NCI-H2107 treated with DMSO at 0.1 percent for 48 hours (cell line): ENCODE measurements around the gene GNAT1.
A peak's percentile ranks its signal among the peaks of the same experiment; 100 is the strongest.

ENCODE experiments used
- DNase-seq: peaks from one replicate; lab custom pipeline; 2025; ENCODE audit not compliant: unreplicated experiment; lab: John Stamatoyannopoulos, UW

The GNAT1 gene

DNA sequence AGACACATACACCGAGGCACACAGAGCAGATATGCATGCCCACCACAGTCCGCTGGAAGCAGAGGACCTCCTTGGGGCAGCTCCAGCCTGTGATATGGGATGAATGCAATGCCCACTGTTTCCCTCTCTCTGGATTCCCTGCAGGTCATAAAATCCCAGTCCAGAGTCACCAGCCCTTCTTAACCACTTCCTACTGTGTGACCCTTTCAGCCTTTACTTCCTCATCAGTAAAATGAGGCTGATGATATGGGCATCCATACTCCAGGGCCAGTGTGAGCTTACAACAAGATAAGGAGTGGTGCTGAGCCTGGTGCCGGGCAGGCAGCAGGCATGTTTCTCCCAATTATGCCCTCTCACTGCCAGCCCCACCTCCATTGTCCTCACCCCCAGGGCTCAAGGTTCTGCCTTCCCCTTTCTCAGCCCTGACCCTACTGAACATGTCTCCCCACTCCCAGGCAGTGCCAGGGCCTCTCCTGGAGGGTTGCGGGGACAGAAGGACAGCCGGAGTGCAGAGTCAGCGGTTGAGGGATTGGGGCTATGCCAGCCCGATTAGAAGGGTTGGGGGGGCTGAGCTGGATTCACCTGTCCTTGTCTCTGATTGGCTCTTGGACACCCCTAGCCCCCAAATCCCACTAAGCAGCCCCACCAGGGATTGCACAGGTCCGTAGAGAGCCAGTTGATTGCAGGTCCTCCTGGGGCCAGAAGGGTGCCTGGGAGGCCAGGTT, at the start of gene GNAT1:
GNAT1 (plus strand) TSS at position 675 of the 725 bp plus-strand sequence. CDS start 116 bp downstream, outside the sequence.
- no peak for DNase-seq

DNA sequence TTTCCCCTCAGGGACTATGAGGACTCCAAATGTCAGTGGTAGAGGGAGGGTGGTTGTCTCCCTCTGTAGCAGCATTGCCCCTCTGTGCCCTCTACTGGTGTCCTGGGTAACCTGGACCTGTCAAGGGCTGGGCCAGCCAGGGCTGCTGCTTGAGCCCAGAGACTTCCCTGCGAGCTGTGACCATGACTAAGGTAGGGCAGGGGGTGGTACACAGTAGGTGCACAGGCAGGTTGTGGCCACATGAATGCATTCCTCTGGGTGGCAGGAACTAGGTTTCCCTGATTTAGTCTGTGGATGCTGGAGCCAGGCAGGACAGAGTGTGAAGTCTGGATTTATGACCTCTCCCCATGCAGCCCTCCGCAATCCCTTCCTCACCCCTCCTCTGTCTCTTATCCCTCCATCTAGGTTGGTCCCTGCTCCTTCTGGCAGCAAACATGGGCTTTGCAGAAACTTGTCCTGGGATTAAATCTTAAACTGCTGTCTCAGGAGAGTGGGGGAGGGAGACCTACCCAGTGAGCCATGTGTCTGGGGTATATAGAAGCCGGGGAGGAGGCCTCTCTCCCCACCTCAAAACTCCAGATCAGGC, 45.0 kb upstream of the GNAT1 start:
- no peak for DNase-seq

- no peak for DNase-seq
These were observed 44.4 kb upstream of the GNAT1 start for GRCh38 chr3:50147016-50147415.

DNA sequence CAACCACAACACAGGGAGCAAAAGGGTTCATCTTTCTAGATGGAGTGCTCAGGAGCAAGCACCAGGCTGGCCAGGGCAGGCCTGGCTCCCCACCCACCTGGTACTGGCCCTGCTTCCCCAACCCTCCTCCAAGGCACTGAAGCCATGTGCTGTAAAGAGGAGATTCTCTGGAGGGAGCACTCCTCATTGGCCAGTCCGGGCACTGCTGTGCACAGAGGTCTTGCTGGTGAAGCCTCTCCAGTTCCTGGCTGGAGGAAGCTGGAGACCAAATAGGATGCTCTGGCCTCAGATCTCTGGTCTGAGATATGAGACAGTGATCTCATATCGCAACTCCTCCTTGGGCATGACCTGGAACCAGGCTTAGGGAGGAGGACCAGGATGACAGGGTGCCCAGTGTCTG, 44.0 kb upstream of the GNAT1 start:
- no peak for DNase-seq

DNA sequence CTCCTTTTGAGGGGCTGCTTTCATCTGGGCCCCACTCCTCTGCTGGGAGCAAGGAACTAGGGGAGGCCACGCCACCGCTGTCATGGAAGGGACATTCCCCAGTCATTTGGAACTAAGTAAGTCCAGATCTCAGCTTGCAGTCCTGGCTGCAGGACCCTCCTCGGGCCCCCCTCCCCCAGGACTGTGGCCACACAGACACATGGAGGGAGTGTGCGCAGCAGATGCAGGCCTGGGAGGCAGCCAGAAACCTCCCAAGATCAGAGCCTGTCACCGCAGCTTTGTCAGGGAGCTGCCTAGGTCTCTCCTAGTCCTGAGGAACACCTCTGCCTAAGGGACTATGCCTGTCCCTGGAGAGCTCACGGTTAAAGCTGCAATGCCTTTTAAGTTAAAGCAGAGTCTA, 43.5 kb upstream of the GNAT1 start:
- no peak for DNase-seq

DNA sequence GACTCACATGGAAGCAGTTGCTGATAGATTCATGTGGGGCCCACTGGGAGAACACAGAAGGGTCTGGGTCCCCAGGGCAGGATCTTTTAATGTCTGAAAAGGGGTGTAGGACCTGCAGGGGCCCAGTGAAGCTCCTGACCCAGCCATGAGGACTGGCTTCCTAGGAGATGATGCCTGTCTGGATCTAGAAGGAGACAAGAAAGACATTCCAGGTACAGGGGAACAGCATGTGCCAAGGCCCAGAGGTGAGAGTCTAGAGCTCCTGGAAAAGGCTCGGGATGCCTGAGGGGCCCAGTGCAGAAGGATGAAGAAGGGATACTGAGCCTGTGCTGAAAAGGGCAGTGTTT, 41.0 kb upstream of the GNAT1 start:
- DNase-seq = no peak

DNA sequence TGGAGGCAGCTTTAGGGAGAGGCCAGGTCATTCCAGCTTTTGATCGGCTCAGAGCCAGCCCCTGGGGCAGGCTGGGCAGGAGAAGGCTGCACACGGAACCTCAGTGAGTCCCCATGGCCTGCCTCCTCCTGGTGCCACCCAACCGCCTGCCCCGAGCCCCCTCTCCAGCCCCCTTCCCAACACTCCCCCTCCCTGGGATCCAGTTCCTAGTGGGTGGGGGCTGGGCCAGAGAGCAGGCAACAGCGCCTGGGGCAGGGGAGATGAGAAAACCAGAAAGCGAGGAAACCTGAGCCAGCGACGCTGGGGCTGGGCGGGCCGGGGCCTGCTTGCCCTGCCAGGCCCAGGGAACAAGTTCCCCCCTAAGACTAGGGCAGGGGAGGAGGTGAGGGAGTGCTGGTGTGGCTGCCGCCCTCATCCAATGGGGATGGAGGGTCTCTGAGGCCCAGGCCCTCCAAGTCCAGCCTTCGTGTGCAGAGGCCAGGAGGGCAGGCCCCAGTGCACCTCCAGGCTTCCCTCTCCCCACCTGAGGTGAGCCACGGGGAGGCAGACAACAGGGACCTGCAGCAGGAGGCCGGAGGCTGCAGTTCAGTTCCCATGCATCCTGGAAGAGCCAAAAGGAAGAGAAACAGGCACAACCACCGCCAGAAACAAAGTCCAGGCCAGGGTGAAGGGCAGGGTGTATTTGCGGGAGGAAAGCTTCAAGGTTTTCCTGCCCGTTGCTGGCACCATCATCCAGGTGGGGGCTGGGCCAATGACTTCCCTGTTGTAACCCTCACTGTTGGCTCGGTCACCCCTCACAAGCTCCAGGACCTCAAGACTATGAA, 40.3 kb upstream of the GNAT1 start:
- DNase-seq = peak; percentile 5

DNA sequence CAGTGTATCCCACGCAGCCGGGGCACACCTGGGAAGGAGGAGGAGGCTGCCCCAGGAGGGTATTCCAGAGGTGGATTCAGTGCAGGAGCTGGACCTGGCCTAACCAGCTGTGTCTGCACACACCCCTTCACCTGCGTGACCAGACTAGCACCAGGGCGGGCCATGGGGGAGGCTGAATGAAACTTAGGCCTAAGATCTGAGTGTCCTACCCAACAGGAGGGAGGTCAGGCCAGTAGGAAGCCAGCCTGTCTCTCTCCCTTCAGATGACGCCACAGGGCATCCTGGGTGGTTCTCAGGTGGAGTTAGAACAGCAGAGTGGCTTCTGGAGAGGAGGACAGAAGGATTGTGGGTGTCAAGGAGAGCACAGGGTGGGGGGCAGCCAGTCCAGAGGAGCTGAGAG, 39.7 kb upstream of the GNAT1 start:
- DNase-seq = no peak

DNA sequence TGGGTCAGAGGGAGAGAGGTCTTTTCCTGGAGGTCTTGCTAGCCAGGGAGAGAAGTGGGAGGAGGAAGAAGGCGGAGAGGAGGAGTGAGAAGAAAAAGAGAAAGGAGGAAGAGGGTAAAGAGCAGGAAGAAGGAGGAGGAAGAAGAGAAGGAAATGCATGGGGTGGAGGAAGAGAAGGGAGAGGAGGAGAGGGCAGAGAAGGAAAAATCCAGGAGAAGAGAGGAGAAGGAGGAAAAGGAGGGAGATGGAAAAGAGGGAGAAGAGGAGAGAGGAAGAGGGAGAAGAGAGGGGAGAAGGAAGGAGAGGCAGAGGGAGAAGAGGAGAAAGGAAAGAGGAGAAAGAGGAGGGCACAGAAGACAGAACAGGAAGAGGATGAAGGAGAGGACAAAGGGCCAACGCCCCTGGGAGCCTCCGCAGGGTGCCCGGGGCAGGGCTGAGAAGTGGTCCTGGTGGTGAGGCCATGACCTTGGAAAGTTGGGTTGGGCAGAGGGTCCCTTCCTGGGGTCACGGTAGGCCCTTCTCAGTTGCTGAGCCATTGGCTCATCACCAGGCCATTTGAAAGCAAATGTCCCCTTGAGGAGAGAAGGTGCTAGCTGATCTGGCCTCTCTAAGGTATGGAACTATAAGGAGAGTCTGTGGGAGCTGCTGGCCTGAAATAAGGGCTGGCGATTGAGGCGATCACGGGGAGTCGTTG, 37.5 kb upstream of the GNAT1 start:
- DNase-seq = no peak

DNA sequence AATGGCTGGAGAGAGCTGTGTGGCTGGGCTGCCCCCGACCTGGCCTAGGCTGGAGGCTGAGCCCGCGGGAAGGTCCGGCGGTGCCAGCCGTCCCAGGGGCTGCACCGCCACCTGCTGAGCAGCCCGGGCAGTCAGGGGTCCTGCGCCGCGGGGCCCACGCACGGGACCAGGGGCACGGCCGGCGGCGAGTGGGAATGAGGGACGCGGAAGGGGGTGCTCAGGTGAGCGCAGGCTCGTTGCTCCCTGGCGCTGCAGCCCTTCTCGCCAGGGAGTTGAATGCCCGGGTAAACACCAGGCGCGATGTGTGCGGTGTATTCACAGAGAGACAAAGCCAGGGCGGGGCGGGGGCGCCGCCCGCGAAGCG, 37.0 kb upstream of the GNAT1 start:
- no peak for DNase-seq

DNA sequence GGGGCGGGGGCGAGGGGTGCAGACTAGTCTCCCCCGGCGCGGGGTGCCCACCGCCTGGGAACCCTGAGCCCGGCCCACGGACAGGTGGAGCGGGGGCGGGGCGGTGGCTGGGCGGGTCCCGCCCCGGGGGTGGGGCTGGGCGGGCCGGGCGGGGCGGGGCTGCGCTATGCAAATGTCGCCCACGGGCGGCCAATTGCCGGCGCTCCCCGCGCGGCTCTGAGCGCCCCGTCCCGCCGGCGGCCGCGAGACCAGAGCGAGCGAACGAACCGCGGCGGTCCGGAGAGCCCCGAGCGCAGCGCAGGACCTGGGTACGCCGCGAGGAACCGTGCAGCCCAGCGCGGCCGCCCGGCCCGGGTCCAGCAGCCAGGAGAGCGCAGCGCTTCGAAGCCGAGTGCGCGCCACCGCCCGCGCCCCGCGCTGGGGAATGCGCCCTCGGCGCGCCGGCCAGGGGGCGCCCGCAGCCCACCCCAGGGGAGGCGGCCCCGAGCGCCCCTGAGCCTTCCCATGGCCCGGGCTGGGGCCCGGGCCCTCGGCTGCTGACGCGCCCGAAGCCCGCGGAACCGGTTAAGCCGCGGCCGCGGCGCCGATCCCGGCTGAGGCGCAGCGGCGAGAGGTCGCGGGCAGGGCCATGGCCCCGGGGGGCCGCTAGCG, 36.4 kb upstream of the GNAT1 start, which contains the start of gene SEMA3F:
SEMA3F (plus strand) TSS at position 485 of the 651 bp plus-strand sequence. CDS start 4,299 bp downstream, outside the sequence.
- DNase-seq = no peak

GRCh38 chr3:50155491-50155878, 35.9 kb upstream of the GNAT1 start:
- no peak for DNase-seq

- DNase-seq = no peak
These were observed 35.5 kb upstream of the GNAT1 start for GRCh38 chr3:50155891-50156290.

DNA sequence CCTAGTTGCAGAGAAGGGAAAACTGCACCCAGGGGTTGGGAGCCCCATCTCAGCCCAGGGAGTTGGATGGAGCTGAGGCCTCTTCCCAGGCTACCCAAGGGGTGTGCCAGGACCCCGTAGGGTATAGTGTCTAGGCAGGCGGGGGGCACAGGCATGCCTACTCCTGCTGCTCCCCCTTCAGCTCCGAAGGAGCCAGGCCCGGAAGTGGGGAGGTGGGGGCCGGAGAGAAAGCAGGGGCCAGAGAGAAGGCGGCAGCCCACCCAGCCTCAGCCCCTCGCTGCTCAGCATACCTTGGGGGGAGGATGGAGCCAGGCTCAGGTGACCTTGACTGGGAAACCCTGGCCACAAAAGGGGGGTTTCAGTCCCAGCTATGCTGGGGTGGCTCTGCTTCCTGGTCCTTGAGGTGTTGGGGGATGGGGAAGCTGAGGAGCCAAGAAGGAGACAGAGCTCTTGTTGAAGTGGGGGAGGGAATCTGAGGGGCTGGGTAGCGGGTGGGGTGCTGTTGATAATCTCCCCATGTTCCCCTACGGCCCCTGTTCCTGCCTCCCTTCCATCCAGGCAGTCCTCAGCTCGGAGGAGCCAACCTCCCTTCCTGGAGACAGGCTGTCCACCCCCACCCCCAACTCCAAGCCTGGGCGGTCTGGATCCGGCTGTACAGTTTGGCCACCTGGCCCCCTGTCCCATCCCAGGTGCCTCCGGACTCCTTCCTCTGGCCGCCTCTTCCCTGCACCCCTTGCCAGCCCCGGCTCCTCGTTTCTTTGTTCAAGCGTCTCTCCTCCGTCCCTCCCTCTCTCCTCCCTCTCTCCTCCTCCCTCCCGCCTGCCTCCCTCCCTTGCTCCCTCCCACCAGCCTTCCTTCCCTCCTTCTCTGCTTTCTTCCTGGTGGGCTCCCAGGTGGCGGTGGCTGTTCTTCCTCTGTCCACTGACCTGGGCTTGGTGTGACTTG, 34.6 kb upstream of the GNAT1 start:
- no peak for DNase-seq

DNA sequence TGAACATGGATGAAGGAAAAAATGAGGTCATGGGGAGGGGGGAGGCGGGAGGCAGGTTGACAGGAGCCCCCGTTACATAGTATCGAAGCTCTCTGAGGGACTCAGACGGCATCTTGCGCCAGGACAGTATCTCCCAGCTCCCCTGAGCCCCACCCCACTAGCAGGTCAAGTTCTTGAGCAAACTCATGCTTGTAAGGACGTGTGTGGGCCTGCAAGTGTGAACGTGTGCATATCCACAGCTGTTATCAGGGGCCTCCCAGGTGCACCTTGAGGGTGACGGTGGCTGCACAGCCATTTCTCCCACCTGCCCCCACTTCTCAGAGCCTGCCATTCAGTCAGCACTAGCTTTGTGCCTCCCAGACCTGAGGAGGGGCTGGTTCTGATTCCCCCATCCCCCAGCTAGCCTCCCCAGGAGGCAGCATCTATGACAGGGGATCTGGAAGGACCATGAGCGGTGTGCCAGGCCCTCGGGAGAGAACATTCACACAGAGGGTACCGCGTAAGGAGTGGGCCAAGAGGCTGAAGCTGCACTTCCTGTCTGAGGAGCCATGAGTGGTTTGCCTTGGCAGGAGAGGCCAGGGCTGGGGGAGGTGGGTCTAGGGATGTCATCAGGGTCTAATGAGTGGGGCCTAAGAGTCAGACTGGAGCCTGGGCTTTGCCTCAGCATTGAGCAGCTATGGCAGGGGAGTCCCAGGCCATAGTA, 33.4 kb upstream of the GNAT1 start:
- no peak for DNase-seq

GRCh38 chr3:50158530-50159146, 32.8 kb upstream of the GNAT1 start:
- DNase-seq = no peak

GRCh38 chr3:50160561-50160983, 30.8 kb upstream of the GNAT1 start:
- no peak for DNase-seq

DNA sequence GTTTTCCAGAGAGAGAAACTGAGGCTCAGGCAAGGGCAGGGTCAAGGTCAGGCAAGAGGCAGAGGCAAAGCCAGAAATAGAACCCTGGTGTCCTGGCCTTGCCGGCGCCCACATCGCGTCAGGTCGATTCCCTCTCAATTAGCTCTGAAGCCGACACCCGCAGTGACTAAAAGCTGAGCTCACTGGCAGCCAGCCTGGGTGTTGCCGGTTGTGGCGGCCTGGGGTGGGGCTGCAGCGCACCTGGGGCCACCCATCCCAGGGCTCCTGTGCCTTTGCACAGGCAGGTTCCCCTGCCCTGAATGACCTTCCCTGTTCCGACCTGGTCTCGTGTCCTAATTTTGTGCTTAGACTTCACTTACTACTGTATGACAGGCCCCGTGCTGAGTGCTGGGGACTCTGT, 30.1 kb upstream of the GNAT1 start:
- no peak for DNase-seq
